Right forelimb (tissue), 1 donor: ENCODE results near the gene CCDC87.
"Not testable (repeated sequence)": the region's sequence is repeated elsewhere in the genome, so short reads cannot be mapped to it uniquely, and the experiment has no call there.

Experiments
- DNase-seq: peaks from one replicate; pipeline ENCODE4 v3.0.0-alpha.2; 2018

Gene CCDC87

GRCh38 chr11:66614073-66614472, 21.2 kb upstream of the CCDC87 start:
- no peak for DNase-seq

- no peak for DNase-seq
Observed at GRCh38 chr11:66612458-66612857, 19.6 kb upstream of the CCDC87 start.

GRCh38 chr11:66609721-66610617, 17.1 kb upstream of the CCDC87 start:
- no peak for DNase-seq

- DNase-seq, result peak; percentile 85
Observed at GRCh38 chr11:66607126-66607834, 14.4 kb upstream of the CCDC87 start.

GRCh38 chr11:66606608-66607007, 13.7 kb upstream of the CCDC87 start:
- DNase-seq, result not testable (repeated sequence)

GRCh38 chr11:66604155-66604554, 11.3 kb upstream of the CCDC87 start:
- no peak for DNase-seq

GRCh38 chr11:66603072-66603471, 10.2 kb upstream of the CCDC87 start:
- DNase-seq, result no peak

- no peak for DNase-seq
Observed at GRCh38 chr11:66600631-66601233, 7.9 kb upstream of the CCDC87 start.

- DNase-seq, result no peak
Observed at GRCh38 chr11:66600219-66600618, 7.4 kb upstream of the CCDC87 start.

GRCh38 chr11:66598993-66599392, 6.1 kb upstream of the CCDC87 start:
- no peak for DNase-seq

GRCh38 chr11:66595245-66595904, 2.5 kb upstream of the CCDC87 start:
- no peak for DNase-seq

GRCh38 chr11:66593650-66594049, 787 bp upstream of the CCDC87 start:
- no peak for DNase-seq

- DNase-seq, result no peak
Observed at GRCh38 chr11:66593303-66593635, 406 bp upstream of the CCDC87 start.

GRCh38 chr11:66591175-66591574, 1.7 kb downstream of the CCDC87 start:
- DNase-seq, result no peak

- DNase-seq, result no peak
Observed at GRCh38 chr11:66589996-66590675, 2.7 kb downstream of the CCDC87 start.

- DNase-seq, result not testable (repeated sequence)
Observed at GRCh38 chr11:66589315-66589714, 3.5 kb downstream of the CCDC87 start.

GRCh38 chr11:66586136-66586535, 6.7 kb downstream of the CCDC87 start:
- no peak for DNase-seq

GRCh38 chr11:66585447-66585846, 7.4 kb downstream of the CCDC87 start:
- DNase-seq, result not testable (repeated sequence)

GRCh38 chr11:66582565-66583147, 10.2 kb downstream of the CCDC87 start:
- DNase-seq, result not testable (repeated sequence)

- no peak for DNase-seq
Observed at GRCh38 chr11:66581261-66581660, 11.6 kb downstream of the CCDC87 start.

- no peak for DNase-seq
Observed at GRCh38 chr11:66580803-66581202, 12.1 kb downstream of the CCDC87 start.

- peak; percentile 87 for DNase-seq
Observed at GRCh38 chr11:66579017-66579606, 13.8 kb downstream of the CCDC87 start.
